HG03521 (cell line): ENCODE results near the gene NADK.
A peak's percentile ranks its signal among the peaks of the same experiment; 100 is the strongest.

ENCODE experiments used
- ATAC-seq: cut with Tn5 transposase; IDR thresholded peaks from one replicate; pipeline ENCODE4 v1.9.1; 2021; ENCODE audit warnings: mild to moderate bottlenecking, moderate library complexity; ENCODE audit not compliant: unreplicated experiment

NADK gene

DNA sequence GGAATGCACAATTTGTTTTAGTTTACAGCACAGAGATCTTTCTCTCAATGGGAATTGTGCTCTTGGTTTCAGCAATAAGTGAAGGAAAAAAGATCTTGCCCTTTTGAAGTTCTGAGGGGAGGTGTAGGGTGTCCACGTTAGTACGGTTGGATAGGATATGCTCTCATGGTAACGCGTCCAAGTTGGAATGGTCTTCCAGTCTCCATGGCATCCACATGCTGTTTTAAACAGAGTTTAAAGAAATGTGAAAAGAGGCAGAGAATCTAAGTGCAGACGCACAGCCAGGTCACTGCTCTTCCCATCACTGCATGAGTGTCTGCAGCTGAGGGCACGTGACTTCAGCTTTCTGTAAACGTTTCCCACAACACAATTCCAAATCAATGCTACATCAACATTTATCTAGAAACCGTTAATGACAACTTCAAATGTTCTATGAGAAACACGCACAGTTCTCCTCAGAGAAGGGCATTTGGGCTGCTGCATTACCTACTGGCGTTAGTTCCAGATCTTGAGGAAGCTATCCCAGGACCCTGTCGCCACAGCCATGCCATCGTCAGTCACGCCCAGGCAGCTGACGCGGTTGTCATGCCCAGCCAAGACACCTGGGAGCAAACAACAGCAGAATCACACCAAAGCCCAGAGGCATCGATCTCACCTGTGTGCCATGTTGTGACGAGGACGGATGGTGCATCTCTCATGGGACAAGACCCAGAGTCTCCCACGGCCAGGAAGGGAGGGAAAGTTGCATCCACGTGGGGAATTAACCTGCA, 8.8 kb upstream of the NADK start:
- no peak for ATAC-seq

DNA sequence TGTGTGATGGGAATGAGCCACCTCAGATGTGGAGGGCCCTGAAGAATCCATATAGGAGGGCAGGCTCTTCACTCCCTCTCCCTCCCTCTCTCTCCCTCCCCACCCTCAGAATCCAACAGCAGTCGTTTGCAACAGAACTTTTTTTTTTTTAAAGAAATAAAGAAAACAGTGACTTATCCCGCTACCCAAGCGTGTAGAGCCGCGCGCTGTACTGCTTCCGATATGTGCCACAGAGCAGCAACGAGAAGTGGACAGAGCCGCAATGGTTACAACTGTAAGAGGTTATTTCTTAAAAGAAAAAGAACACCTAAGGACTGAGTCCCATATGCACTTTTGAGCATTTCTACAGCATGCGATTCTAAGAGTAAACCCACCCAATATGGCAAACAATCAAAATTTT, 7.4 kb upstream of the NADK start:
- ATAC-seq = no peak

DNA sequence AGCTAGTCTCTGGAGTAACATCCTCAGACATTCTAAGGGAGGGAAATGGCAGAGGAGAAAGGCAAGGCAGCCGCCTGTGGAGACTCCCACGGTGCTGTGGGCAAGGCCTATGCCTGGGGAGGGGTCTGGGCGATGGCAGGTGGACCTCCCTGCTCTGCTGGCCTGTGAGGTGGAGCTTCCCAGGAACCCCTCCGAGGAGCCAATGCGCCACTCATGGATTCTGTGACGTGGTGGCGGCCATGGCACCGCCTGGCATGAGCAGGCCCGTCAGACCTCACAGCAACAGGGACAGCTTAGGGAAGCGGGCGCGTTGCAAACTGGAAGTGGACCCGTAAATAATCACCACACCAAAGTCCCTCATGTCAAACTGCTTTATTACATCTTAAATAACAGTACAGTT, 6.7 kb upstream of the NADK start:
- no peak for ATAC-seq

DNA sequence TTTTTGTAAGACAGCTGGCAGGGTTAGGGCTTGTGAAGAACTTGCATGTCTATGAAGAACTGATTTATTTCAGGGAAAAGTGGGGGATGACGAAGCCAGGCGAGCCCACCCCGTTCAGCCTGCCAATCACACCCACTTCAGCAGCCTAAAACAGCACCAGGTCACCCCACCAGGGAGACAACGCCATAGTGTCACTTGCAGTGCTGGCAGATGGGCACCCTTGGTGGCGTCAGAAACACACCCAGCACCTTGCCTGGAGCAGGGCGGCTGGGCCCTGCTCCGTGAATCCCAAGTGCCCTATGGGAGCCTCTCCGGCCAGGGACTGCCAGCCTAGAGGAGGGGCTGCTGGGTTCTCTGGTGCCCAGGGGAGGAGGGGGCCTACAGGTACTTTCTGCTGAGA, 5.0 kb upstream of the NADK start:
- ATAC-seq = no peak

DNA sequence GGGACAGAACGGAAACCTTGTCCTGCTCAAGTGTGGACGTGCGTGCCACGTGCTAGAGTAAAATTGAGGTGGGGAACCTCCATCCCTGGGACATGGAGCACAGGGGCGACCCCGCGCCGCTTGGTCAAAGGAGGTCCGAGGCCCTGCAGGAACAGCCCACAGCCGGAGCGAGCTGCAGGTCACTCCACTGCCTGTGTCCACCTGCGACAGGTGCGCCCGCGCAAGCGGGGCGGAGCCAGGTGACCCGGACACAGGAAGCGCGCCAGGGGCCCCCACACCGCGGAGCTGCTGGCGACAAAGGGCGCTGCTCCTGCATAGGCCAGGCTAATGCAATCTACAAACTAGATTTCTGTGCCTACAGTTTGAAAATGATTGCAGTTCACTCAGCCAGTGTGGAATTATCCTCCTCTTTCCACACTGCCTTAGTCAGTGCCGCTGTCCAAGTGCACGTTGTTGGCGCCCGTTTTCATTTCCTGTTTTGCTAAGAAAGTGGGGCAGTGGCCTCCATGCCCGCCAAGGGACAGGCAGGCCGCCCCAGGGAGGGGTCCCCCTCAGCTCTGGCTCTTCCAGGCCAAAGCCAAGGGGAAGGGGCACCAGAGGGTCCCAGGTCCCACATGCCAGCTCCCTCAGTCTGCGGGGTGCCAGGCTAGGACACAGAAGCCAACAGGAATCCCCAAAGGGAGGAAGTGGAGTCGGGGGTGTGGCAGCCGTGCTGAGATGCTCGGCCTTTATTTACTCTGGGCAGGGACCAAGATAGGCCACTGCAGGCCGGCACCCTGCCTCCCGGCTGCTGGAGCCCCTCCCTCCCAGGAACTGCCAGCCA, 4.3 kb upstream of the NADK start:
- no peak for ATAC-seq

DNA sequence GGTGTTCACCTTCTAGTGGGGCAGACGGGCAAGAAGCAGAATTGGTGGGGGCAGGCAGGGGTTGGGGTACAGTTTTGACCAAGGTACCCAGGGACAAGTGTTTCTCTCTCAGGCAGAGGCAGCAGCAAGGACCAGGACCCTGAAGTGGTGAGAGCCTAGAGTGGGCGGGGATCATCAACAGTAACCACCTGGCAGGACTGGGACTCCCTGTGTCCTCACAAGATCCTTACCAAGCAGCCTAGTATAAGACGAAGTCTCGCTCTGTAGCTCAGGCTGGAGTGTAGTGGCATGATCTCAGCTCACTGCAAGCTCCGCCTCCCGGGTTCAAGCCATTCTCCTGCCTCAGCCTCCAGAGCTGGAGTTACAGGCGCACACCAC, 3.2 kb upstream of the NADK start:
- ATAC-seq = no peak

DNA sequence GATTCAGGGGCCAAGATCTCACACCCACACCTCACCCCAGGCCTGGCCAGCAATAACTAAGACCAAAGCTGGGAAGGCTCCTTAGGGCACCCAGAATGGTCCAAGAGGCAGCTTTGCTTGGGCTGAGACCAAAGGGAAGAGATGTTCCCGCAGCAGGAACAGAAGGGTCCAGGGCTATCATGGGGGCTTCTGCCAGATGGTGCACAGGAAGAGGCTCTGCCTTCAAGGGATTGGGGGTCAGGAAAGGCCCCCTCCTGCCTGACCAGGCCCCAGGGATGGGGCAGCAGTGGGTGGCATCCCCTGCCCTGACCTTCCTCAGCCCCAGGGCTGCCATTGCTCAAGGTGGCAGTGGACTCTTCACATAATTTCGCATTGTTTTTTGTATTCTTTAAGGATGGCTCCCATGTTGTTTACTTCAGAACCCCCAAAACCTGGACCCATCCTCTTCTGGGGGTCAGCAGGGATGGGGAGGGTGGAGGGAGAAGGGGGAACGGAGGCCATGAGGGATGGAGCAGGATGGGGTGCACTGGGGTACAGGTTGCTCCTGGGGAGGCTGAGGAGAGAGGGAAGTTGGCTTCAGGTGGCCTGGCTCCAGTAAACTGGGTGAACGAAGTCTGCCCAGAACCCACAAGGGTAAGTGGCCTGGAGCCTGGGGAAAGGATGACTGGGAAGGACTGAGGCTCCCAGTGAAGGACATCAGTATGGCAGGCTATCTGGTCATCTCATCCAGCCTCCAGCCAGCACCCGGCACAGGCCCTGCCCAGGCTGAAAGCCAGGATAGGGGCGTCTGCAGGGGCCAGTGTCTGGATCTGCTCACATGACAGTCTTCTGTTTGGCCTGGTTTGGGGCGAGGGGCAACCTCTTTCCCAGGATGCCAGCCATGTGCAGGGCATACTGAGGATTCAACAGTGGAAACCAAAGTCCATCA, 2.6 kb upstream of the NADK start:
- no peak for ATAC-seq

DNA sequence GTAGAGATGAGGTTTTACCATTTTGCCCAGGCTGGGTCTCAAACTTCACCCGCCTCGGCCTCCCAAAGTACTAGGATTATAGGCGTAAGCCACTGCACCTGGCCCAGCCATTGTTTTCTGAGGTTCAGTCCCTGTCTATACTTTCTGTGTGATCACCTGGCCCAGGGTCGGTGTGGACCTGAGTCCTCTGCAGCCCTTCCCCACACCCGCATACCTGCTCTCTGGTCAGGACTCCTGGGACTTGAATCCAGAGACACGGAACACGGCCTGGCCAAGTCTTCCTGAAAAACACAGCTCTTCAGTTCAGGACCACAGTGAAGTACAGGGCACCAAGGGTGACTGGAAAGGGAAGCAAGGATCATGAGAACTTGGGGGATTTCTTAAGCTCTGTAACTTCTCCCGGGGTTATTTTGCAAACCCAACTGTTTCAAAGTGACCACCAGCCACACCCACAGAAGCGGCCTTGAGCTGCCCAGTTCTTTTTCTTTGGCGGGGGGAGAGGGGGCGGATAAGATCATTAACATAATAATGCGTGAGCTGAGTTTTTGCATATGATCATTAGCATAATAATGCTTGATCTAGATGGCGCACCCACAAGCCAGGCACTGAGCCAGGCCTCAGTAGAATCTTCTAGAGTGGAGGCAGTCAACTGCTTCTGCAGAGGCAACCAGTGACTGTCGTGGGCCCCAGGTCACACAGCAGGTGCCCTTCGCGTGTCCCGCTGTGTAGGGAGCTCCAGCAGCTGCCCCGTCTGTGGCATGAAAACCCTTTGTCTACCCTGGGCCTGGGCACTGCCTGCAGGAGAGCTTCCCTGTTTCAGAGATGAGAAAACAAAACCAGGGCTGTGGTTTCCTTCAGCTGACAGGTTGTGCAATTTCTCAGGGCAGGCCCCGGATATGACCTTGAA, 1.7 kb upstream of the NADK start:
- ATAC-seq = no peak

DNA sequence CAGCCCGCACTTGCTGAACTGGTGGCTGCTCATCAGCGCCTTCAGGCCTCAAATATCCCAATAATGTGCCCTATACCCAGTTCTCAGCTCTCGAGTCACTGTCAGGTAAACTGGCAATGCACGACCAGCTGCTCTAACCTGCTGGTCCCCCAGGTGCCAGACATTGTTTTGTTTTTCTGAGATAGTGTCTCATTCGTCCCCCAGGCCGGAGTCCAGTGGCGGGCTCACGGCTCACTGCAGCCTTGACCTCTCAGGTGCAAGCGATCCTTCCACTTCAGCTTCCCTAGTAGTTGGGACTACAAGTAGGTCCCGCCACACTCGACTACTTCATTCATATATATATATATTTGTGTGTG, 1.0 kb upstream of the NADK start:
- no peak for ATAC-seq

DNA sequence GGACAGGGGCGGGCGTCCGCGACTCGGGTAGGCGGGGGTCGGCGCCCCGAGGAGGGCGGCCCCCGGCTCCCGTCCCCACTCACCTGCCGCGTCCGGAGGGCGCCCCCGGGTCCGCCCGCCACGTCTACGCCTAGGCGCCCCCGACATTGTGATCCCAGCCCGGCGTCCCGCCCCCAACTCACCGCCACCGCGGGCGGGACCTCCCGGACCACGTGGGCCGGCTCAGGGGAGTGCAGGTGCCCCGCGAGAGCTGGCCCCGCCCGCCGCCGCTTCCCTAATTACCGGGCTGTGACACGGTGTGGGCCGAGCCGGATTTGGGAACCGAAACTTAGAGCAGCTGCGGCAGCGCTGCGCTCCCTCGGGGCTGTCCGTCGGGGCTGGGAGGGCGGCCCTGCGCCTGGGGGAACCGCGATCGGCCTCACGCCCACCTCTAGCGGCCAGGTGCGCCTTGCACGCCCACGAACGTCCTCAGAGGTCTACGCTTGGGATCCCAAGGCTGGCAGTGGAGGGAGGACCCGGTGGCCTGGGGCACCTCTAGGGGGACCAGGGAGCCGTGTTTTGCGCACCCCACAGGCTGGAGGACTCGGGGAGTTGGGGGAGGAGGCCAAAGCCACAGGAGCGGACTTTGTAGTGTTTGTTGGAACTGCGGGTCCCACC, 521 bp upstream of the NADK start:
- ATAC-seq = peak; percentile 71

DNA sequence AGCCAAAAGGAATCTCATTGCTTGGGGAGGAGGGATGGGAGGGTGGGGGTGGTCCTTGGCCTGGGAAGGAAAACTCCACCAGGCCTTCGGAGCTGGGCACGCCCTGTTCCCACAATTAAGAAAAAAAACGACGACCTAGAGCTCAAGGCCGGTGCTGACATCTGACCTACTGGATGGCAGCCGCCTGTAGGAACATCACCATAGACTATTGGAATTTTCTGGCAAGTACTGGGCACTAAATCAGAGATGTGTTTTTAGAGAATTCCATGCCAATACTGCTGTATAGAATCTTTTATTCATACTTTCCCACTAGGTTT, 729 bp downstream of the NADK start:
- ATAC-seq = no peak

DNA sequence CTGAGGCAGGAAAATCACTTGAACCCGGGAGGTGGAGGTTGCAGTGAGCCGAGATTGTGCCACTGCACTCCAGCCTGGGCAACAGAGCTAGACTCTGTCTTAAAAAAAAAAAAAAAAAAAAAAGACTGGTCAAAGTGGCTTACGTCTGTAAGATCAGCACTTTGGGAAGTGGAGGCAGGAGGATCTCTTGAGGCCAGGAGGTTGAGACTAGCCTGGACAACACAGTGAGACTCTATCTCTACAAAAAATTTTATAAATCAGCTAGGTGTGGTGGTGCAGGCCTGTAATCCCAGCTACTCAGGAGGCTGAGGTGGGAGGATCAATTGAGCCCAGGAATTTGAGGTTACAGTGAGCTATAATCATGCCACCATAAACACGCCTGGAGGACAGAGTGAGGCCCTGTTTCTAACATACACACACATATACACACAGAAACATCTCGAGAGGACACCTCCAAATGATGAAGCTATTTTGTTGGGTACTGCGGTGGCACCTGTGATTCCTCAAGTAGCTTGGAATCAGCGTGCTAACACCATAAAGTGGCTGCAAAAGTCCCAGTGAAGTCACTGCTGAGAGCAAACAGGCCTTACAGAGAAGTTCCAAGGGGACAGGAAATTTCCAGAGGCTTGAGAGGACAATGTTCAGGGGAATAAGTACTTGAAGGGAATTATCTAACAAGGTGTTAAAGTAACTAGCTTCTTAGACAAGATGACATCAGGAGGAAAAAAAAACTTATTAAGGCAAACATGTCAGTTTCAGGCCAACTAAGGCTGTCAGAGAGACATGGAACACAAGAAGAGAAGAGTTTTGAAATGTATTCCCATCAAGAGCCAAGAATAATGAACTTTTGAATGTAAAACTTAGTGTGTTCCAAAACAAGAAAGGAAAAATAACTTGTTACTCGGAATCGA, 1.3 kb downstream of the NADK start:
- ATAC-seq = no peak

DNA sequence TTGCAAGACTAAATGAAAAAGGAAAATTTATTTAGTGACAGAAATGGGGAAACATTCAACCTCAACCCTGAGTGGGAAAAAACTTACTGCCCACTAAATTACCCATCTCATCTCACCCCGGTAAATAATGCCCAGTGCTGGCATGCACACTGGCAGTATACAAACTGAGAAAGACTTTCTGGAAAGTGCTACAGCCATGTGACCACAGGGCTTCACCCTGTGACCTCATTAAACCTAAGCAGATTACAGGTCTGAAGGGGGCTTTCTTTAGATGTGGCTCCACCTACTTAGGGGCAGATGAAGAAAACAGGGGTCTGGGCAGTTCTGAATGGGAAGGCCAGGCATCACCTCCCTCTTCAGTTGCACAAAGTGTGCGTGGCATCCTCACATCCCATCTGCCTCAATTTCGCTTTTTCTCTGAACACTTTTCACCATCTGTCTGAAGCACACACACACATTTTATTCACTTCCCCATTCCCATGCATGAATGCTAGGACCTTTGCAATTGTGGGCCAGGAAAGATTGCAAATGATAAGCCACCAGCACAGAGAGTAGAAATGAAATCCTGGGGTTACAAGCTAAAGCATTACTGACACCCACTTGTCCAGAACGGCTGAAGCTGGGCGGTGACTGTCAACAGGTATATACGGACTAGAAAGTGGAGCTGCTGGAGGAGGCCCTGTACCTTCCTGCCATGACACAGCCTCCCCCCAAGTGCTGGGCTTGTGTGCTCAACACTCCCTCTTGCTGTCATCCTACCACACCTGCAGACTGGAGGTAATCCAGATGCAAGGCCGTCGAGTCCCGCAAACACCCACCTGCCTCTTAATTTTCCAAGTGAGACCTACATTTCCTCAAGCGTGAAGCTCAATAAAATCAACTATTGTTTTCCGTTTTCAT, 2.7 kb downstream of the NADK start:
- no peak for ATAC-seq

DNA sequence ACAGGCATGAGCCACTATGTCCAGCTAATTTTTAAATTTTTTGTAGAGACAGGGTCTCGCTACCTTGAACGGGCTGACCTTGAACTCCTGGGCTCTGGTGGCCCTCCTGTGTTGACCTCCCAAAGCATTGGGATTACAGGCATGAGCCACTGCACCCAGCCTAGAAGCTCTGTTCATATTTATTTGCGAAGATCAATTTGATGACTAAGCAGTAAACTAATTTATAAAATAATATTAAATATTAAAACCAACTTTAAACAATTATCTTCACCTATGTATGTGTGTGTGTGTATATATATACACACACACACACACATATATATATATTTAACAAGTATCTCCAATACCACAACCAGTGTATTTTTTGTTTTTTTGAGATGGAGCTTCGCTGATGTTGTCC, 4.4 kb downstream of the NADK start:
- no peak for ATAC-seq

DNA sequence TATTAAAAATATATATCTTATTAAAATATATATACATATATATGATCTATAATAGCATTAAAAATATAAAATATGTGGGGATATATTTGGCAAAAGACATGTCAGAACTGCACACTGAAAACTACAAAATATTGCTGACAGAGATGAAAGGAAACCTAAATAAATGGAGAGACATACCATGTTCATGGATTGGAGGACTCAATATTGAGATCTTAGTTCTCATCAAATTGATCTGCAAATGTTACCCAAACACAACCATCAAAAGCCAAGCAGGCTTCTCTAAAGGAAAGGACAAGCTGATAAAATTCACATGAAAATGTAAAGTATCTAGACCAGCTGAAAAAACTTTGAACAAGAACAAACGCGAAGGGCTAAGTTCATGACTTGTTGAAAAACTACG, 7.2 kb downstream of the NADK start:
- no peak for ATAC-seq

DNA sequence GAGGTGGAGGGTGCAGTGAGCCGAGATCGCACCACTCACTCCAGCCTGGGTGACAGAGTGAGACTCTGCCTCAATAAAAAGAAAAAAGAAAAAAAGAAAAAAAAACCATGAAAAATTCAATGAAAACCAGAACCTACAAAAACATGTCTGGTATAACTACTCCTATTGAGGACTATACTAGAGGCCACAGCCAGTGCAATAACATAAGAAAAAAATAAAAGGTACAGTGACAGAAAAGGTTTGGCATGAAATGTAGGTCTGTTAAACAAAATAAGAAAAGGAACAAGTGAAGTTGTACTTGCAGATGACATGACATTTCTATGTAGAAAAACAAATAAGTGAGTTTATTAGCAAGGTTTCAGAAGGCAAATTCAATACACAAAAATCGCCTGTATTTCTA, 8.2 kb downstream of the NADK start:
- no peak for ATAC-seq

DNA sequence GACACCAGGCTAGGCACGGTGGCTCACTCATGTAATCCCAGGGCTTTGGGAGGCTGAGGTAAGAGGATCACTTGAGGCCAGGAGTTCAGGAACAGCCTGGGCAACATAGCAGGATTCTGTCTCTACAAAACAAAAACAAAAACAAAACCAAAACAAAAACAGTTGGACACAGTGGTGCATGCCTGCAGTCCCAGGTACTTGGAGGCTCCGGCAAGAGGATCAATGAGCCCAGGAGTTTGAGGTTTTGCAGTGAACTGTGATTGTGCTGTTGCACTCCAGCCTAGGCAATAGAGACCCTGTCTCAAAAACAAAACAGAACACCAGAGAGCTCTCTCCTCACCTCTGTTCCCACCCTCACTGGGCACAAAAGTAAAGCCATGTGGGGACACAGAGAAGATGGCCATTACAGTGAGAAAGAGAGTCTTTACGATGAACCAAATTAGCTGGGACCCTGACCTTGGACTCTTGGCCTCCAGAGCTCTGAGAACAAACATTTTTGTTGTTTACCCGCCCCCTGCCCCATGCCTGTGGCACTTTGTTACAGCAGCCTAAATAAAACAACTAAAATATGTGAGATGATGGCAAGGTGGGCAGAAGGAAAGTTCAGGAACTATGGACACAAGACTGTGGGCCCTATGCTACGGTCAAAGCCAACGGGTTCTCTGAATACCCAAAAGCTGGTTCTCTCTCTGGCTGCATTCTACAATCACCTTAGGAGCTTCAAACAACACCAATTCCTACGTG, 9.8 kb downstream of the NADK start:
- no peak for ATAC-seq
